Limb (tissue), 2 donors: ENCODE data around the gene ZNF70.
"Not testable (repeated sequence)": the region's sequence is repeated elsewhere in the genome, so short reads cannot be mapped to it uniquely, and the experiment has no call there.

Experiments used
- DNase-seq, 2 donors: peaks; one replicate each; pipeline ENCODE4 v3.0.0-alpha.2; 2016; ENCODE audit errors: extremely low spot score in 2 of 2

Gene ZNF70

DNA sequence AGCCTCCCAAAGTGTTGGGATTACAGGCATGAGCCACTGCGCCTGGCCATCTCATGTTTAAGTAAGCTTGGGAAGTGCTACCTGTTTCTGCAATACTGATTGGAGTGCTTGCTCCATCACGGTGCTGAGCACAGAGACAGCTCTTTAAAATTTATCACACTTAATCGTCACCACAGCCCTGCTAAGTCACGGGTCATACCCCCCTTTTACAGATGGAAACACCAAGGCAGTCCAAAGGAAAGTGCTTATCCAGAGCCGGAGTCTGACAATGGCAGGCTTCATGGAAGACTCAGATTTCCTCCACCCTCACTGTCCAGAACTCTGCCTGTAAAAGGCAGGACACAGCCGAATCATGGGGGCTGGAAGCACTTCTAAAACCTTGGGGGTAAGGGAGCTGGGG is 9.1 kb upstream of the ZNF70 start:
- no peak for DNase-seq

DNA sequence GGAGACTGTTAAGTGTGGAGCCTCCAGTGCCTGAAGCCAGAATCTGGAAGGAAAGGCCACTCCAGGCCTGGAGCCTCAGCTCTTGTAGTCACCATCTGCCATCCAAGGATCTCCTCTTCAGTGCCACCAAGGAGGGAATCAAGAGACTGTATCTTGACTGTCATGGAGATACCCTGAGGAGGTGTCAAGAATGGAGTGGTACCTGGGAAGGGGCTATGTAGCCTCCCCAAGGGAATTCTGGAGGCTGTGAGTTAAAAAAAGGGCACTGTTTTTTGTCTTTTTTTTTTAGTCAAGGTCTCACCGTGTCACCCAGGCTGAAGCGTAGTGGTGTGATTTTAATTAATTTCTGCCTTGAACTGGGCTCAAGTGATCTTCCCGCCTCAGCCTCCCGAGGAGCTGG is 8.7 kb upstream of the ZNF70 start:
- DNase-seq, result no peak

- DNase-seq, result no peak
Measured at GRCh38 chr22:23756891-23757290, 6.0 kb upstream of the ZNF70 start.

GRCh38 chr22:23755711-23756110 is 4.8 kb upstream of the ZNF70 start:
- no peak for DNase-seq

GRCh38 chr22:23754980-23755636 is 4.2 kb upstream of the ZNF70 start:
- DNase-seq, result no peak

DNA sequence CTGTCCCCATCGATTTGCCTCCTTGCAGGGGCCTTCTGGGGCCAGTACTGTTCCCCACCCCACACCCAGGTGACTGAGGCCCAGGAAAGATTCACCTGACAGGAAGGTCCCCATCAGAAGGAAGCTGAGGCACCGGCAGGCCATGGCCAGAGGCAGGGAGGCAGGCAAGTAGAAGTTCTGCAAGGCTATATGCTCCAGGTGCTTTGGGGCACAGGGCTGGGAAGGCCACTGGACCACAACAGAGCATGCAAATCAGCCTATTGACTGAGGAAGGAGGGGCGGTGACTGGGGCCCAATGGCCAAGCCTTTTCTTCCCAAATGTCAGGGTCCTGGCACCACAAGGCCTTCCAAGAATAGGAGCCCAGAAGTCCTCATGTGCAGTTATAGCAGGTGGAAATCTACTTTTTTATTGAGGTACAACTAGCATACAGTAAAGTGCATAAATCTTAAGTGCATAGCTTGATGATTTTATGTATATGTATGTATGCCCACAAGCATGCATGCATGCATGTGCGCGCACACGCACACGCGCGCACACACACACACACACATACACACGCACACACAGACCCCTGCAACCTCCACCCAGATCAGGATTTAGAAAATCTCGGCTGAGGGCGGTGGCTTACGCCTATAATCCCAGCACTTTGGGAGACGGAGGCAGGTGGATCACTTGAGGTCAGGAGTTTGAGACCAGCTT is 3.5 kb upstream of the ZNF70 start, which contains the start of gene VPREB3:
Gene VPREB3, minus strand, starts transcription at position 206 of the 700 bp plus-strand sequence. Its CDS starts 62 bp downstream, at position 144.
- no peak for DNase-seq

- DNase-seq, result no peak
Measured at GRCh38 chr22:23753385-23753784, 2.5 kb upstream of the ZNF70 start.

DNA sequence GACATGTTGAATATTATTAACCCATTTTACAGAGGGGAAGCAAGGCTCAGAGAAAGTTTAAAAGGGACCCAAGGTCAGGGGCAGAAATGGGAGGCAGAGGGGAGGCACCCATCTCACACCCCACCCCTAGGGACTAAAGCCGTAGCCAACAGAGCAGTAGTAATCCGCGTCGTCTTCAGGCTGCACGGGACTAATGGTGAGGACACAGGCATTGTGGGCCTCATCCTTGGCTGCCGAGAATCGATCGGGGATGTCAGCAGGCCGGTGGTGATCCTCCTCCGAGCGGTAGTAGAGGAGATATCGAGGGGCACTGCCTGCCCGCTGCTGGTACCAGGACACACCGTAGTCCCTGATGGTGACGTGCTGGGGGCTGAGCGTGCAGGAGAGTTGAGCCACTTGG is 1.8 kb upstream of the ZNF70 start:
- DNase-seq, result no peak

- DNase-seq, result no peak
Measured at GRCh38 chr22:23752090-23752691, 1.3 kb upstream of the ZNF70 start.

GRCh38 chr22:23751441-23751996 is 607 bp upstream of the ZNF70 start:
- peak in 1 of 2 donors; percentile 32 for DNase-seq

DNA sequence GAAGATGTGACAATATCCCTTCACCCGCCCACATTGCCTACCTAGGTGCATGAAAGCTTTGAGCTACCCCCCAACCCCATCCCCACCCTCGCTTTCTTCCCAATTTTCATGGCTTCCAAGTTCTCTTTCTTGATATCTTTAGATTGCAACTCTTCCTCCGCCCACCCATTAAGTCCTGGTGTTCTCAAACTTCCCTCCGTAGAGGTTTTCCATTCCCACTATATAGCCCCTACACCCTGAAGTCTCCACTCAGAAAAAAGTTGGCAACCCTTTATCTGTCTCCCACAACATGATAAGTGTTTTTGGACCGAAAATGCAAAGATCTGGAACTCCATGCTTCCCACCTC is 572 bp downstream of the ZNF70 start:
- no peak for DNase-seq

- DNase-seq, result peak; percentile 53 to 61
Measured at GRCh38 chr22:23749841-23750301, 1.0 kb downstream of the ZNF70 start.

DNA sequence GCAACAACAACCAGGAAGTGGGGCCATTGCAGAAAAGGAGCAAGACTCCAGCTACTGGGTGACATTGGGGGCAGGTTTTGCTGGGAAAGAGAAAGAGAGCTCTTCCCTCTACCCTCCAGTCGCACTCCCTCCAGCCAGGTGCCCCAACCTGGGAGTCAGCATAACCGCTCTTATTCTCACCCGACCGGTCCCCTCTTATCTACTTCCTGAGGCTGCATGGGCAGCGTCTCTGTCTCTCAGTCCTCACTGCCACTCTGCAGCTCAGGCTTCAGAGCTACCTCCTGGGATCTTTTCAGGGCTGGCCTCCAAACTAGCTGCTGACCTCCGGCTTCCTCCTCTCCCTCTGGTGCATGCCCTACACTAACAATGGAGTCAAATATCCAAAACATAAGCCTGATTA is 5.1 kb downstream of the ZNF70 start:
- DNase-seq, result no peak

DNA sequence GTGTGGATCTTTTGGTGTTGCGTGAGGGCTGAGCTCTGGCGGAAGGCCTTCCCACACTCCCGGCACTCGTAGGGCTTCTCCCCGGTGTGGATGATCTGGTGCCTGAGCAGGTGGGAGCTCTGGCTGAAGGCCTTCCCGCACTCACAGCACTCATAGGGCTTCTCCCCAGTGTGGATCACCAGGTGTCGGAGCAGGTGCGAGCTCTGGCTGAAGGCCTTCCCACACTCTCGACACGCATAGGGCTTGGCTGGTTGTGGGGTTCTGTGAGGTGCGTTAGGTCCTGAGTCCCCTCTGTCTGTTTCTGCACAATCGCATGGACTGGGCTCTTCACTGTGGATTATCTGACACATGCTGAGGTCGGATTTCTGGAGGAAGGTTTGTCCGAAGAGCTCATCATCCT is 6.4 kb downstream of the ZNF70 start:
- no peak for DNase-seq

DNA sequence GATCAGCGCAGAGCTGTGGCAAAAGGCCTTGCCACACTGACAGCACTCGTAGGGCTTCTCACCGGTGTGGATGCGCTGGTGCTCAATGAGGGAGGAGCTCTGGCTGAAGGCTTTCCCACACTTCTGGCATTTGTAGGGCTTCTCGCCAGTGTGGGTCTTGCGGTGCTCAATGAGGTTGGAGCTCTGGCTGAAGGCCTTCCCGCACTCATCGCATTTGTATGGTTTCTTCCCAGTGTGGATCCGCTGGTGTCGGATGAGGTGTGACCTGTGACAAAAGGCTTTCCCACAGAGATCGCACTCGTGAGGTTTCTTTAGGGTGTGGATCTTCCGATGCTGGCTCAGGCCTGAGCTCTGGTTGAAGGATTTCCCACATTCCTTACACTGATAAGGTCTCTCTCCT is 6.9 kb downstream of the ZNF70 start:
- DNase-seq, result no peak

GRCh38 chr22:23743303-23743705 is 7.6 kb downstream of the ZNF70 start:
- peak; percentile 51 to 74 for DNase-seq

- no peak for DNase-seq
Measured at GRCh38 chr22:23742505-23743264, 8.2 kb downstream of the ZNF70 start.

DNA sequence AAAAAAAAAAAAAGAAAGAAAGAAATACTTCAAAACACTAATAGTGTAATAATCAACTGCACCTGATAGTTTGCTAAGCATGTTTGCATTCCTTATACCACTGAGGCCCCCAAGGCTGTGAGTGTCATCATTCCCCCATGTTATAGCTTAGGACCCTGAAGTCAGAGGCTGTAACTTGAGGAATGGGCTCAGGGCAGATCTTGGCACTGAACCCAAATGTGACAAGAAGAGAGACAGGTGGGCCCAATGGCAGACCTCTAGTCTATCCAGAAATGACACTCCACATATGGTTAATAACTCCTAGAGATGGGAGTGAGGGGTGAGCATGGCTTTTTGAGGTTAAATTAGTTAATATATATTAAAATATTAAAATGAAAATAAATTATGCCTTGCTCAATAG is 13.2 kb downstream of the ZNF70 start:
- DNase-seq, result no peak

DNA sequence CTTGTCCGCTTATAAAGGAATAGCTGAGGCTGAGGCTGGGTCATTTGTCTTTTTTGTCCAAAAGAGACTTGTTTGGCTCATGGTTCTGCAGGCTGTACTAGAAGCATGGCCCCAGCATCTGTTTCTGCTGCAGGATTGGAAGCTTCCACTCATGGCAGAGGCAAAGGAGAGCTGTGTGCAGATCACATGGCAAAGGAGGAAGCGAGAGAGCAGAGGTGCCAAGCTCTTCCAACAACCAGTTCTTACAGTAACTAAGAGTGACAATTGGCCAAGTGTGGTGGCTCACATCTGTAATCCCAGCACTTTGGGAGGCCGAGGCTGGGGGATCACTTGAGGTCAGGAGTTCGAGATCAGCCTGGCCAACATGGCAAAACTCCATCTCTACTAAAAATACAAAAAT is 22.8 kb downstream of the ZNF70 start:
- not testable (repeated sequence) for DNase-seq

GRCh38 chr22:23722724-23723123 is 28.2 kb downstream of the ZNF70 start:
- DNase-seq, result no peak

DNA sequence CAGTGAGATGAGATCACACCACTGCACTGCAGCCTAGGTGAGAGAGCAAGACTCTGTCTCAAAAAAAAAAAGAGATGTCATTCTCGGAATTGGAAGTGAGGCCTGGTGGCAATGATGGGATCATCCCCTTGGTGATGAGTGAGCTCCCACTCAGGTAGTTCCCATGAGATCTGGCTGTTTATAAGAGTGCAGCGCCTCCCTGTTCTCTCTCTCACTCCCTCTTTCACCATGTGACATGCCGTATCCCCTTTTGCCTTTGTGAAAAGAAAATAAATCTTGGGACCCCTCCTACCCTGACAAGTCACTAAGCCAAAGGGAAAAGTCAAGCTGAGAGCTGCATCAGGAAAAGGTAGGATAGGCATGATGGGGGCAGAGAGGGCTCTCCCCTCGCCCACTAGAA is 28.8 kb downstream of the ZNF70 start:
- no peak for DNase-seq

GRCh38 chr22:23720855-23721254 is 30.1 kb downstream of the ZNF70 start:
- DNase-seq, result no peak
